Measurements from ENCODE around the gene TCF4.
A peak's percentile ranks its signal among the peaks of the same experiment; 100 is the strongest.

TCF4 gene

DNA sequence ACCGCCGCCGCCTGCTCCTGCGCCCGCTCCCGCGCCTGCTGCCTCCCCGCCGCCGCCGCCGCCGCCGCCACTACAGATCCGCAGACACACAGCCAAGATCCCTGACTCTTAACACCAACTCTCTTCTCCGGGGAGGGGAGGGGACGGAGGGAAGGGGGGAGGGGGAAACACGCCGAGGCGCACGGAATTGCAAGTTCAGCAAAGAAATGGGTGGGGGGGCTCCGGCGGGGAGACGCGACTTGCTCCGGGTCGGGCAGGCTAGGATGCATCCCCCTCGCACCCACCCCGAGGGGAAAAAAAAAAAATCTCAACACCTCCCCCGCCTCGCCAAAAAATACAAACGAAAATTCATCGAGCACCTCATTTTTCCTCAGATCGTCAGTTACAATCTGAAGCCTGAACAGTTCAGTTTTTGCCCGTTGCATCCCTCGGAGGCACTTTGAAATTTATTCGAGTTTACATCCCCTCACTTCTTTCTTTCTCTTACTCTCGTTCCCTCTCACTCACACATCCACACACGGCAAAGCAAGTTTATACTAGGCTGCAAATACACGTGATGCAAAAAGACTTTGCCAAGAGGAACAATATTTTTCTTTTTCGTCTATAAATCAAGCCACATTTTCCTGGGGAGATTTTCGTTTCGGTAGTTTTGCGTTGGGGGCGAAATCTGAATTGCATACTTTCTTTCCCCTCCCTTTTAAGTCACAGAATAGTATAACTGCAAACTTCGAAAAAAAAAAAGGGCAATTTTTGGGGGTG, at the start of gene TCF4:
TSS of gene TCF4 (minus strand) at position 82 of the 759 bp plus-strand sequence. CDS start 1,076 bp downstream, outside the sequence.
- Histone ChIP-seq H3K36me3 (ENCODE audit: control insufficient read depth, low read depth, low read length) (peaks cover 17% of the 10 kb centered on the region), H3K4me1 (ENCODE audit: control insufficient read depth, low read depth, low read length) (peaks cover 37% of the 10 kb centered on the region), H3K27ac (ENCODE audit: low read length) (peak within 1 kb of the TSS; percentile 91), H3K9ac (ENCODE audit: low read length) (peak within 1 kb of the TSS; percentile 92), H3K9me3 (ENCODE audit: control insufficient read depth, low read depth, low read length) (no peaks in the 10 kb centered on the region), H3K27me3 (ENCODE audit: control insufficient read depth, insufficient read depth, low read length) (no peaks in the 10 kb centered on the region), H3K4me3 (ENCODE audit: low read length) (peak within 1 kb of the TSS; percentile 97)

DNA sequence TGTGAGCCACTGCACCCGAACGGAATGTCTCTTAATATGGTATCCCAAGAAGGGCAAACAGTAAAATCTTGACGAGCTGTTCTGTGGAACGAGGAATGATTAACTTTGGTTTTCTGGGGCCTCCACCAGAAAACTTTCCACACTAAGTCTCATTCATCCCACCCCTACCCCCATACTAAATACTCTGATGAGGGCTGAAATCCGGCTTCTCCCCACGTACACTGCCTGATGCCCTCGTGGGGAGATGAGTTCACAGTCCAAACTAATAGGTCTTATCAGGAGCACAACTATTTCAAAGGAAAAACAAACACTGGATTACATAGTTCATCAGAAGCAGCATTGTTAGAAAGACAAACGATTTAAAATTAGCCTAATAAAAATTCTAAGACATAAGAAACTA, 49.2 kb upstream of the TCF4 start:
- Histone ChIP-seq H3K4me3 (ENCODE audit: low read length) (no peak overlapping the region), H3K9me3 (ENCODE audit: control insufficient read depth, low read depth, low read length) (no peaks in the 10 kb centered on the region), H3K9ac (ENCODE audit: low read length) (no peak overlapping the region), H3K4me1 (ENCODE audit: control insufficient read depth, low read depth, low read length) (no peaks in the 10 kb centered on the region), H3K27me3 (ENCODE audit: control insufficient read depth, insufficient read depth, low read length) (no peaks in the 10 kb centered on the region), H3K27ac (ENCODE audit: low read length) (no peak overlapping the region), H3K36me3 (ENCODE audit: control insufficient read depth, low read depth, low read length) (no peaks in the 10 kb centered on the region)

DNA sequence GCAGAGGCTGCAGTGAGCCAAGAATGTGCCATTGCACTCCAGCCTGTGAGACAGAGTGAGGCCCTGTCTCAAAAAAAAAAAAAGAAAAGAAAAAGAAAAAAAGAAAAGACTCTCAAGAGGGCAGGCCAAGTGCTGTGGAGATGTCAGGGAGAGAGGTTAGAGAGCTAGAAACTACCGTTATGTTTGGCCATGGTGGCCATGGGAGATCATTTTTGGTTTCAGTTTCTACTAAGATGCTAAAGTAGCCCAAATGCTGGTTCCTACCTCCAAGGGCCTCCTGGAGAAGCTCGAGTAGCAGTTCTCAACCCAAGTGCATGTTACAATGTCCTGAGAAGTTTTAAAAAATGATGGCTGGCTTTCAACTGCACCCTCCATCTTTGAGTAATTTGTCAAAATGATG, 47.4 kb upstream of the TCF4 start:
- H3K27me3 ChIP-seq (ENCODE audit: control insufficient read depth, insufficient read depth, low read length) = no peaks in the 10 kb centered on the region
- no peaks in the 10 kb centered on the region for H3K9me3 ChIP-seq (ENCODE audit: control insufficient read depth, low read depth, low read length)
- no peaks in the 10 kb centered on the region for H3K36me3 ChIP-seq (ENCODE audit: control insufficient read depth, low read depth, low read length)
- H3K4me3 ChIP-seq (ENCODE audit: low read length) = no peak overlapping the region
- no peak overlapping the region for H3K27ac ChIP-seq (ENCODE audit: low read length)
- H3K9ac ChIP-seq (ENCODE audit: low read length) = no peak overlapping the region
- no peaks in the 10 kb centered on the region for H3K4me1 ChIP-seq (ENCODE audit: control insufficient read depth, low read depth, low read length)

DNA sequence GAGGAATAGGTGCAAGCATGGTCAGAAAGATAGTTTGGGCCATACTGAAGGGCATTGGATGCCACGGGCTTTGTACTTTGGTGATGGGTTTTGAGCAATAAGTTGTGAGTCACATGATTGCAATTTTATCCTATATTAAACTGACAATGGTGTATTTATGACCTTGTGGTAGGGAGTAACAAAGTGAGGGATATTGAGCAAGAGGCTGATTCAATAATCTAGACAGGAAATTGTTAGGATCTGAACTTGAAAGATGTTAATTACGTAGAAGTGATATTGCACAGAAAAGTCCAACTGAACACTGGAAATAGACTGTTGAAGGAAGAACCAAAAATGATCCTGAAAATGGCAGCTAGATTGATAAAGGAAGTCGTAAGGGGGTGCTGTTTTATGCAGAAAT, 46.6 kb upstream of the TCF4 start:
- H3K9me3 ChIP-seq (ENCODE audit: control insufficient read depth, low read depth, low read length) = no peaks in the 10 kb centered on the region

DNA sequence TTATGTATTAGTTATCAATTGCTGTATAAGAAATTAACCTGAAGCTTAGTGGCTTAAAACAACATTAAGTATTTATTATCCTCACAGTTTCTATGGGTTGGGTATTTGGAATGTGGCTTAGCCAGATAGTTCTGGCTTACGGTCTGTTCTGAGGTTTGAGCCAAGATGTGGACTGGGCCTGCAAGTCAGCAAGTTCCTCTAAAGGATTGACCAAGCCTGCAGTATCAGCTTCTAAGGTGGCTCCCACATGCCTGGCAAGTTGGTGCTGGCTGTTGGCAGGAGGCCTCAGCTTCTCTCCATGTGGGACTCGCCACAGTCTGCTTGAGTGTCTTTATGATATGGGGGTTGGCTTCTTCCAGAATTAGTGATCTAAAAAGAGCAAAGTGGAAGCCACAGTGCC, 45.0 kb upstream of the TCF4 start:
- no peak overlapping the region for H3K4me3 ChIP-seq (ENCODE audit: low read length)
- no peak overlapping the region for H3K27ac ChIP-seq (ENCODE audit: low read length)
- no peaks in the 10 kb centered on the region for H3K27me3 ChIP-seq (ENCODE audit: control insufficient read depth, insufficient read depth, low read length)
- H3K36me3 ChIP-seq (ENCODE audit: control insufficient read depth, low read depth, low read length) = no peaks in the 10 kb centered on the region
- no peaks in the 10 kb centered on the region for H3K9me3 ChIP-seq (ENCODE audit: control insufficient read depth, low read depth, low read length)
- no peaks in the 10 kb centered on the region for H3K4me1 ChIP-seq (ENCODE audit: control insufficient read depth, low read depth, low read length)
- H3K9ac ChIP-seq (ENCODE audit: low read length) = no peak overlapping the region

More for the DNA sequence above, 46.6 kb upstream of the TCF4 start:
- Histone ChIP-seq H3K27ac (ENCODE audit: low read length) (no peak overlapping the region), H3K9ac (ENCODE audit: low read length) (no peak overlapping the region), H3K4me3 (ENCODE audit: low read length) (no peak overlapping the region), H3K27me3 (ENCODE audit: control insufficient read depth, insufficient read depth, low read length) (no peaks in the 10 kb centered on the region), H3K4me1 (ENCODE audit: control insufficient read depth, low read depth, low read length) (no peaks in the 10 kb centered on the region), H3K36me3 (ENCODE audit: control insufficient read depth, low read depth, low read length) (no peaks in the 10 kb centered on the region)

DNA sequence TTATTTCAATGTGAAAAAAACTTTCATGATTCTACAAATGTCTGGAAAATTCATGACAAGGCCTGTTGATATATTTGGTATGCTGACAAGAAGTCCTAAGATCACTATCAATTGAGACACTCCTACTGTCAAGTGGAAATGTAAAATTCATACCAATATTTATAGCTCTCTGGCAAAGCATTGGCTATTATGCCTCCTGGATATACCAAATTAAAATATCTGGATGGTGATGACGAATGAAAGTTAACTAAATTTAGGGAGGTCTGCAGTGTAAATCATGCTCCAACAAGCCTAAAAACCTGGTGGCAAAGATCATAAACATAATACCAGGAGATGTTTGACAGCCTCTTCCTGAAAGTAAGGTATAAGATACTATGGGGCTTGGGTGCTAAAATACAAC, 41.1 kb upstream of the TCF4 start:
- H3K9ac ChIP-seq (ENCODE audit: low read length) = no peak overlapping the region
- no peaks in the 10 kb centered on the region for H3K4me1 ChIP-seq (ENCODE audit: control insufficient read depth, low read depth, low read length)
- no peak overlapping the region for H3K27ac ChIP-seq (ENCODE audit: low read length)
- H3K27me3 ChIP-seq (ENCODE audit: control insufficient read depth, insufficient read depth, low read length) = no peaks in the 10 kb centered on the region
- no peaks in the 10 kb centered on the region for H3K36me3 ChIP-seq (ENCODE audit: control insufficient read depth, low read depth, low read length)
- no peak overlapping the region for H3K4me3 ChIP-seq (ENCODE audit: low read length)
- H3K9me3 ChIP-seq (ENCODE audit: control insufficient read depth, low read depth, low read length) = no peaks in the 10 kb centered on the region

DNA sequence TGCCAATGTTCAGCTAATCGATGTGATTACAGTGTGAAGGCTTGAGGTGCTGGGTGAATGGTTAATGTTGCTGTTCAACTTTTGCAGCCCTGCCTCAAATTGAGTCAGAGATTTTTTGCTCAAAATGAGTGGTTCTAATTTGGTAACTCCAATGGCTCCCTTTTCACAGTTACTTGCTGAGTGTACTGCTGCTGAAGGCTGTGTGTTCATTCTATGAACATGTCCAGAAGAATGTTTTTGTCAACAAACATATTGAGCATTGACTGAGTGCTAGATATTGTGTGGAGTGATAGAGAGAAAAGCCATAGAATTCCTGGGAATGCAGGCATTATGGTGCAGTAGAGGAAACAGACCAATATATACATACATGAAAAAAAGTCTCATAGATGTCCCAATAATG, 39.0 kb upstream of the TCF4 start:
- Histone ChIP-seq H3K9me3 (ENCODE audit: control insufficient read depth, low read depth, low read length) (no peaks in the 10 kb centered on the region), H3K36me3 (ENCODE audit: control insufficient read depth, low read depth, low read length) (no peaks in the 10 kb centered on the region), H3K4me3 (ENCODE audit: low read length) (no peak overlapping the region), H3K4me1 (ENCODE audit: control insufficient read depth, low read depth, low read length) (no peaks in the 10 kb centered on the region), H3K27me3 (ENCODE audit: control insufficient read depth, insufficient read depth, low read length) (no peaks in the 10 kb centered on the region), H3K27ac (ENCODE audit: low read length) (no peak overlapping the region), H3K9ac (ENCODE audit: low read length) (no peak overlapping the region)

DNA sequence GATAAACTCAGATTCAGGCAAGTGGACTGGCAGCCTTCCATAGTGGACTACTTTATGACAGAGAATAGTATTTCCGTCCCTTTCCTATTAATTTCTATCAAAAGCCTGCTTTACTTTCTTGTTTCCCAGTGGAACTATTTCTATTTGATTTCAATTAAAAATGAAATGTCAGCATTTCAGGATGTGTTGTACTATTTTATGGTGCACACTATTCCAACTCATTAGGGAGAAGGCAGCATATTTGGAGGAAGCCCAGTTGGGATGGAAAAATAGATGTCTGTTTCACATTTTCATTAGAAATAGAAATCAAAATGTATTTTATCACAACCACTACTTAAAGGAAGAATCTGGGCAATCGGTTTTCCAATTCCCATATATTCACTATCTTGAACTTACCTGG, 37.9 kb upstream of the TCF4 start:
- H3K36me3 ChIP-seq (ENCODE audit: control insufficient read depth, low read depth, low read length) = no peaks in the 10 kb centered on the region
- no peak overlapping the region for H3K4me3 ChIP-seq (ENCODE audit: low read length)
- no peak overlapping the region for H3K27ac ChIP-seq (ENCODE audit: low read length)
- no peaks in the 10 kb centered on the region for H3K4me1 ChIP-seq (ENCODE audit: control insufficient read depth, low read depth, low read length)
- no peak overlapping the region for H3K9ac ChIP-seq (ENCODE audit: low read length)
- H3K27me3 ChIP-seq (ENCODE audit: control insufficient read depth, insufficient read depth, low read length) = no peaks in the 10 kb centered on the region
- no peaks in the 10 kb centered on the region for H3K9me3 ChIP-seq (ENCODE audit: control insufficient read depth, low read depth, low read length)

DNA sequence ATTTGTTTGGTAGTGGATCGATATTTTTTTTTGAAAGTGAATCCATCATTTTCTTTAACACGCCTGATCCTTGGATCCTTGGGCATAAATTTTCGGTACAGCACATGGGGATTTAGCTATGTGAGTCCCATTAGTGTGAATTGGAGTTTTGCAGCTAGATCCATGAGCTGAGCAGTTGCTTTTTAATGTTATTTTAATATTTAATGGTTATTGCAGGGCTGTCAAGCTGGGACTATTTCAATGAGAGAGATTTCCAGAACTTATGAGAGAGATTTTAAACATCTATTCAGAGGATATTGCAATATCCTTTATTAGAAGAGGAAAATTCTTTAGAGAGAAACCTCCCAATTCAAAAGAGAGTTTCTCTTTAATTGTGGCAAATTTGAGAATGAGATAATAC, 35.6 kb upstream of the TCF4 start:
- Histone ChIP-seq H3K36me3 (ENCODE audit: control insufficient read depth, low read depth, low read length) (no peaks in the 10 kb centered on the region), H3K27me3 (ENCODE audit: control insufficient read depth, insufficient read depth, low read length) (no peaks in the 10 kb centered on the region), H3K9me3 (ENCODE audit: control insufficient read depth, low read depth, low read length) (no peaks in the 10 kb centered on the region), H3K4me1 (ENCODE audit: control insufficient read depth, low read depth, low read length) (no peaks in the 10 kb centered on the region), H3K27ac (ENCODE audit: low read length) (no peak overlapping the region), H3K9ac (ENCODE audit: low read length) (no peak overlapping the region), H3K4me3 (ENCODE audit: low read length) (no peak overlapping the region)

DNA sequence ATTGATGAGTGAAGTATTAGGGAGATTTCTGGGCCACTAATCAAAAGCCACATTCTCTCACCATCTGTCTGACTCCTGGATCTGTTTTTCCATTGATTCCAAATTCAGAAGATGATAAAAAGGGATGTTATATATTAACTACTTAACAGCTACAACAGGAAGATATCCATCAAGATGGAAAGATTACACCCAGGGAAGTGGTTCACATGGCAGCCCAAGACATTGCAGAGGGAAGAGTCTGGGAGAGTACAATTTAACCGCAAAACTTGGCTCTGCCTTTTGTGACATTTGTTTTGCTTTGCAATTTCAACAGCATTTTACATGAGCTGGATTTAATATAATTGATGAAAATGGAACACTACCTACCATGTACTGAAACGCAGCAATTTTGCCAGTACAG, 22.5 kb upstream of the TCF4 start:
- Histone ChIP-seq H3K4me1 (ENCODE audit: control insufficient read depth, low read depth, low read length) (no peaks in the 10 kb centered on the region), H3K9me3 (ENCODE audit: control insufficient read depth, low read depth, low read length) (no peaks in the 10 kb centered on the region), H3K4me3 (ENCODE audit: low read length) (no peak overlapping the region), H3K9ac (ENCODE audit: low read length) (no peak overlapping the region), H3K27me3 (ENCODE audit: control insufficient read depth, insufficient read depth, low read length) (no peaks in the 10 kb centered on the region), H3K36me3 (ENCODE audit: control insufficient read depth, low read depth, low read length) (no peaks in the 10 kb centered on the region), H3K27ac (ENCODE audit: low read length) (no peak overlapping the region)

DNA sequence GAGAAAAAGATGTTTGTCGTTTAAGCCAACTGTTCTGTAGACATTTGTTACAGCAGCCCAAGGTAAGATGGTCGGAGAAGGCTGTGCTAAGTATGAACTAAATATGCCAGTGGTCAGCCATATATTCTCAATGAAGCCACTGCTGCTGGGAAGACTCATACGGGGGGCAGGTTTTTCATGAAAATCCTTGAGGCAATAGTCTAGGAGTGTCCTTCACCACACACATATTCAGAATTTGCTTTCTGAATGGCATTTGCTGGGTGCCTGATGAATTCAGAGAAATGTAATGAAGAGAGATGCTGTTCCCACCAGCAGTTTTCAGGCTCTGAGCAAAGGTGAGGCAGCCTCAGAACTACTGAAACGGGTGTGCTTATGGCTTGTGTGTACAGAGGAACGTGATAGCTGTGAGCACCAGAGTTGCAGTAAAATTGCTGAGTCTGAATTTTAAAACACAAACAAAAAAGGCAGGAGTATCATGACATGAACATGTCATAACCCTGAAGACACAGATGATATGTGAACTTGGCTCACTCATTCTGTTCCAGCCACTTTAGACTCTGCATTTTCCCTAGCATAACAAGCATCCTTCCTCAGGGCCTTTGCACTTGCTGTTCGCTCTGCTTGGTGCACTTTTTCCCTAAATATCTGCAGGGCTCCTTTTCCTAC, 21.3 kb upstream of the TCF4 start:
- H3K9me3 ChIP-seq (ENCODE audit: control insufficient read depth, low read depth, low read length) = no peaks in the 10 kb centered on the region

DNA sequence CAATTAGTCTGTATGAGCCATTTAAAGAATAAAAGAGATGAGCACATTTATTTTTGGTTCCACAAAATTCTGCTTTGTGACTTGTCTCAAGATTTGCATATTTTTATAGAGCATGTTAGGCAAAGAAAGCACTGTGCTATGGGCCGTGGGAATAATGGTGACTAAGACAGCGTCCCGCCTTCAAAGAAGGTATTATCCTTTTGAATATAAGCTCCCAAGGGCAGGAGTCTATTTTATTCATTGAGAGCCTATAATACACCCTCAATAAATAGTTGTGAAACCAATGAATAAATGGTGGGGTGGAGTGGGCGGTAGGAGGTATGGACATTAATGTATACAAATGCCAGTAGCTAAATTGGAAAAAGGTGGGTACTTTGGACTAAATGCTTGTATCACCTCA, 20.5 kb upstream of the TCF4 start:
- no peak overlapping the region for H3K27ac ChIP-seq (ENCODE audit: low read length)
- H3K27me3 ChIP-seq (ENCODE audit: control insufficient read depth, insufficient read depth, low read length) = no peaks in the 10 kb centered on the region
- no peak overlapping the region for H3K9ac ChIP-seq (ENCODE audit: low read length)
- H3K36me3 ChIP-seq (ENCODE audit: control insufficient read depth, low read depth, low read length) = no peaks in the 10 kb centered on the region
- no peaks in the 10 kb centered on the region for H3K9me3 ChIP-seq (ENCODE audit: control insufficient read depth, low read depth, low read length)
- H3K4me3 ChIP-seq (ENCODE audit: low read length) = no peak overlapping the region
- H3K4me1 ChIP-seq (ENCODE audit: control insufficient read depth, low read depth, low read length) = no peaks in the 10 kb centered on the region

More for the DNA sequence above, 21.3 kb upstream of the TCF4 start:
- H3K27ac ChIP-seq (ENCODE audit: low read length) = no peak overlapping the region
- H3K27me3 ChIP-seq (ENCODE audit: control insufficient read depth, insufficient read depth, low read length) = no peaks in the 10 kb centered on the region
- no peak overlapping the region for H3K4me3 ChIP-seq (ENCODE audit: low read length)
- no peaks in the 10 kb centered on the region for H3K4me1 ChIP-seq (ENCODE audit: control insufficient read depth, low read depth, low read length)
- no peaks in the 10 kb centered on the region for H3K36me3 ChIP-seq (ENCODE audit: control insufficient read depth, low read depth, low read length)
- H3K9ac ChIP-seq (ENCODE audit: low read length) = no peak overlapping the region

Measured in iPS-18a (cell line).